ENCODE data around the gene ZNF436.

Gene ZNF436

GRCh38 chr1:23369335-23370013 lies at the start of gene ZNF436:
TSS of gene ZNF436 (minus strand) at chr1:23369836. CDS start at chr1:23368005, 1,831 bp downstream.
- DNase-seq (ENCODE audit: low read depth) = no peak

GRCh38 chr1:23419180-23419579 lies 49.5 kb upstream of the ZNF436 start:
- no peak for DNase-seq (ENCODE audit: low read depth)

GRCh38 chr1:23417570-23417969 lies 47.9 kb upstream of the ZNF436 start:
- no peak for DNase-seq (ENCODE audit: low read depth)

GRCh38 chr1:23416964-23417363 lies 47.3 kb upstream of the ZNF436 start:
- DNase-seq (ENCODE audit: low read depth) = no peak

GRCh38 chr1:23408797-23409290 lies 39.2 kb upstream of the ZNF436 start:
- no peak for DNase-seq (ENCODE audit: low read depth)

GRCh38 chr1:23407016-23407630 lies 37.5 kb upstream of the ZNF436 start:
- no peak for DNase-seq (ENCODE audit: low read depth)

- no peak for DNase-seq (ENCODE audit: low read depth)
These were observed 36.3 kb upstream of the ZNF436 start for GRCh38 chr1:23405946-23406345.

- DNase-seq (ENCODE audit: low read depth) = peak; percentile 70
These were observed 34.3 kb upstream of the ZNF436 start for GRCh38 chr1:23403735-23404486.

- no peak for DNase-seq (ENCODE audit: low read depth)
These were observed 33.7 kb upstream of the ZNF436 start for GRCh38 chr1:23403355-23403734.

- no peak for DNase-seq (ENCODE audit: low read depth)
These were observed 33.4 kb upstream of the ZNF436 start for GRCh38 chr1:23403038-23403336.

- DNase-seq (ENCODE audit: low read depth) = no peak
These were observed 32.8 kb upstream of the ZNF436 start for GRCh38 chr1:23402286-23403037.

GRCh38 chr1:23401313-23401712 lies 31.7 kb upstream of the ZNF436 start:
- no peak for DNase-seq (ENCODE audit: low read depth)

- no peak for DNase-seq (ENCODE audit: low read depth)
These were observed 30.9 kb upstream of the ZNF436 start for GRCh38 chr1:23400324-23401114.

GRCh38 chr1:23399229-23399628 lies 29.6 kb upstream of the ZNF436 start:
- DNase-seq (ENCODE audit: low read depth) = no peak

- no peak for DNase-seq (ENCODE audit: low read depth)
These were observed 28.3 kb upstream of the ZNF436 start for GRCh38 chr1:23397908-23398307.

- no peak for DNase-seq (ENCODE audit: low read depth)
These were observed 26.7 kb upstream of the ZNF436 start for GRCh38 chr1:23396380-23396779.

- no peak for DNase-seq (ENCODE audit: low read depth)
These were observed 26.2 kb upstream of the ZNF436 start for GRCh38 chr1:23395849-23396248.

GRCh38 chr1:23395154-23395724 lies 25.6 kb upstream of the ZNF436 start:
- no peak for DNase-seq (ENCODE audit: low read depth)

GRCh38 chr1:23394684-23395083 lies 25.0 kb upstream of the ZNF436 start:
- DNase-seq (ENCODE audit: low read depth) = no peak

GRCh38 chr1:23394181-23394580 lies 24.5 kb upstream of the ZNF436 start:
- DNase-seq (ENCODE audit: low read depth) = no peak

- DNase-seq (ENCODE audit: low read depth) = no peak
These were observed 24.1 kb upstream of the ZNF436 start for GRCh38 chr1:23393706-23394105.
